ENCODE results near the gene CD5L. TPM values are rescaled to one million over a fixed set of nuclear protein-coding genes. Genes with fewer than 3 reads are reported as not detected.

The CD5L gene
- total RNA-seq, 1 experiment from 2014 or later, result not detected

- DNase-seq (no peak), ATAC-seq (no peak)
- H3K4me1 ChIP-seq (ENCODE audit: insufficient read depth, low read length), result no peaks in the 10 kb centered on the region
- ChIA-PET CTCF (no interaction called here), POLR2A (ENCODE audit: unreplicated experiment) (no interaction called here)
- H3K4me3 ChIP-seq (ENCODE audit: low read length), result no peak overlapping the region
- H4K20me1 ChIP-seq (ENCODE audit: low read length), result no peaks in the 10 kb centered on the region
- H2AFZ ChIP-seq (ENCODE audit: low read length), result no peak overlapping the region
- H3K4me2 ChIP-seq (ENCODE audit: low read length), result no peak overlapping the region
- no peak overlapping the region for H3K27ac ChIP-seq (ENCODE audit: low read length)
- H3K79me2 ChIP-seq (ENCODE audit: low read length), result no peaks in the 10 kb centered on the region
- intact Hi-C loops (cut with micrococcal nuclease), result no loop called here
- BruUV-seq (replicated peaks), result no TSS peak
- H3K9ac ChIP-seq (ENCODE audit: low read length), result no peak overlapping the region
- H3K36me3 ChIP-seq (ENCODE audit: low read depth, low read length), result no peaks in the 10 kb centered on the region
- H3K27me3 ChIP-seq (ENCODE audit: low read length), result peaks cover 39% of the 10 kb centered on the region
- no peaks in the 10 kb centered on the region for H3F3A ChIP-seq (ENCODE audit: low read length, unreplicated experiment)
- TF ChIP-seq EZH2 (IDR thresholded peaks at IDR 0.05; ENCODE audit: low read length, unreplicated experiment) (no peak), CTCF (conservative IDR thresholded peaks at IDR 0.05; ENCODE audit: low read depth, low read length) (no peak), EZH2phosphoT487 (IDR thresholded peaks at IDR 0.05; ENCODE audit: borderline replicate concordance, low read length) (no peak)
- no peaks in the 10 kb centered on the region for H3K9me3 ChIP-seq (ENCODE audit: low read length)
- H3K9me2 ChIP-seq (replicated peaks; ENCODE audit: low read length), result no peaks in the 10 kb centered on the region
Measured at GRCh38 chr1:157849229-157849875, 7.7 kb upstream of the CD5L start.

- Histone ChIP-seq H4K20me1 (ENCODE audit: low read length) (no peaks in the 10 kb centered on the region), H2AFZ (ENCODE audit: low read length) (no peak overlapping the region), H3K79me2 (ENCODE audit: low read length) (no peaks in the 10 kb centered on the region), H3K9me2 (replicated peaks; ENCODE audit: low read length) (no peaks in the 10 kb centered on the region), H3K36me3 (ENCODE audit: low read depth, low read length) (no peaks in the 10 kb centered on the region), H3F3A (ENCODE audit: low read length, unreplicated experiment) (no peaks in the 10 kb centered on the region), H3K27ac (ENCODE audit: low read length) (no peak overlapping the region), H3K4me2 (ENCODE audit: low read length) (no peak overlapping the region), H3K27me3 (ENCODE audit: low read length) (peaks cover 33% of the 10 kb centered on the region), H3K9ac (ENCODE audit: low read length) (no peak overlapping the region), H3K4me1 (ENCODE audit: insufficient read depth, low read length) (no peaks in the 10 kb centered on the region), H3K4me3 (ENCODE audit: low read length) (no peak overlapping the region), H3K9me3 (ENCODE audit: low read length) (no peaks in the 10 kb centered on the region)
- no TSS peak for BruUV-seq (replicated peaks)
- ATAC-seq, result no peak
- no peak for DNase-seq
- POLR2A ChIA-PET (ENCODE audit: unreplicated experiment), result no interaction called here
- CTCF ChIA-PET, result no interaction called here
- intact Hi-C loops (cut with micrococcal nuclease), result no loop called here
- TF ChIP-seq CTCF (conservative IDR thresholded peaks at IDR 0.05; ENCODE audit: low read depth, low read length), result no peak
- no peak for TF ChIP-seq EZH2phosphoT487 (IDR thresholded peaks at IDR 0.05; ENCODE audit: borderline replicate concordance, low read length)
- TF ChIP-seq EZH2 (IDR thresholded peaks at IDR 0.05; ENCODE audit: low read length, unreplicated experiment), result no peak
Measured at GRCh38 chr1:157844089-157844830, 2.7 kb upstream of the CD5L start.

GRCh38 chr1:157842939-157843338, 1.3 kb upstream of the CD5L start:
- no peaks in the 10 kb centered on the region for H3K36me3 ChIP-seq (ENCODE audit: low read depth, low read length)
- BruUV-seq (replicated peaks), result no TSS peak
- ATAC-seq, result no peak
- H4K20me1 ChIP-seq (ENCODE audit: low read length), result no peaks in the 10 kb centered on the region
- H3K9ac ChIP-seq (ENCODE audit: low read length), result no peak overlapping the region
- H3K9me2 ChIP-seq (replicated peaks; ENCODE audit: low read length), result no peaks in the 10 kb centered on the region
- H3F3A ChIP-seq (ENCODE audit: low read length, unreplicated experiment), result no peaks in the 10 kb centered on the region
- CTCF ChIA-PET, result no interaction called here
- H3K4me1 ChIP-seq (ENCODE audit: insufficient read depth, low read length), result no peaks in the 10 kb centered on the region
- no peaks in the 10 kb centered on the region for H3K79me2 ChIP-seq (ENCODE audit: low read length)
- H2AFZ ChIP-seq (ENCODE audit: low read length), result no peak overlapping the region
- TF ChIP-seq EZH2phosphoT487 (IDR thresholded peaks at IDR 0.05; ENCODE audit: borderline replicate concordance, low read length), result no peak
- TF ChIP-seq EZH2 (IDR thresholded peaks at IDR 0.05; ENCODE audit: low read length, unreplicated experiment), result no peak
- no peak for TF ChIP-seq CTCF (conservative IDR thresholded peaks at IDR 0.05; ENCODE audit: low read depth, low read length)
- intact Hi-C loops (cut with micrococcal nuclease), result no loop called here
- DNase-seq, result no peak
- peaks cover 32% of the 10 kb centered on the region for H3K27me3 ChIP-seq (ENCODE audit: low read length)
- POLR2A ChIA-PET (ENCODE audit: unreplicated experiment), result no interaction called here
- no peak overlapping the region for H3K4me2 ChIP-seq (ENCODE audit: low read length)
- no peaks in the 10 kb centered on the region for H3K9me3 ChIP-seq (ENCODE audit: low read length)
- no peak overlapping the region for H3K4me3 ChIP-seq (ENCODE audit: low read length)
- no peak overlapping the region for H3K27ac ChIP-seq (ENCODE audit: low read length)
